HUES6 (cell line): ENCODE data around the gene FBXW5.

Experiments used
- H3K27ac ChIP-seq: 2 replicates; pipeline ENCODE4 v1.7.0; 2013; ENCODE audit warnings: low read depth, mild to moderate bottlenecking, low read length, inconsistent platforms
- H3K27me3 ChIP-seq: 2 replicates; pipeline ENCODE4 v1.6.1; 2013; ENCODE audit warnings: low read length; ENCODE audit not compliant: control insufficient read depth, insufficient read depth
- H3K36me3 ChIP-seq: 2 replicates; pipeline ENCODE4 v1.6.1; 2013; ENCODE audit warnings: low read length; ENCODE audit not compliant: control insufficient read depth, insufficient read depth
- H3K4me1 ChIP-seq: 2 replicates; pipeline ENCODE4 v1.6.1; 2013; ENCODE audit warnings: low read length; ENCODE audit not compliant: control insufficient read depth, insufficient read depth
- H3K4me3 ChIP-seq: 2 replicates; pipeline ENCODE4 v1.5.1; 2013; ENCODE audit warnings: low read depth, low read length
- H3K9ac ChIP-seq: one replicate; pipeline ENCODE4 v1.6.1; 2013; ENCODE audit warnings: mild to moderate bottlenecking, low read length
- H3K9me3 ChIP-seq: 2 replicates; pipeline ENCODE4 v1.6.1; 2013; ENCODE audit warnings: low read depth, low read length; ENCODE audit not compliant: control insufficient read depth, insufficient read depth

Gene FBXW5

GRCh38 chr9:136952321-136952850, 7.8 kb upstream of the FBXW5 start:
- Histone ChIP-seq H3K9me3 (no peaks in the 10 kb centered on the region), H3K4me1 (peaks cover 12% of the 10 kb centered on the region; the same call in 1 of the 2 replicates)

GRCh38 chr9:136951541-136952320, 7.2 kb upstream of the FBXW5 start, which contains the start of gene LCN12:
TSS of gene LCN12 (plus strand) at chr9:136952273. CDS start at chr9:136952328, 55 bp downstream.
- no peak within 1 kb of the TSS for H3K27ac ChIP-seq
- H3K27me3 ChIP-seq: no peaks in the 10 kb centered on the region
- peaks cover 12% of the 10 kb centered on the region; the same call in 1 of the 2 replicates for H3K4me1 ChIP-seq
- H3K4me3 ChIP-seq: no peak within 1 kb of the TSS
- H3K9ac ChIP-seq: no peak within 1 kb of the TSS
- H3K36me3 ChIP-seq: no peaks in the 10 kb centered on the region
- H3K9me3 ChIP-seq: no peaks in the 10 kb centered on the region

More at GRCh38 chr9:136952321-136952850, 7.8 kb upstream of the FBXW5 start:
- Histone ChIP-seq H3K4me3 (no peak overlapping the region), H3K27ac (no peak overlapping the region), H3K27me3 (no peaks in the 10 kb centered on the region), H3K9ac (no peak overlapping the region), H3K36me3 (no peaks in the 10 kb centered on the region)

- Histone ChIP-seq H3K9ac (peak overlapping the region; percentile 28), H3K4me3 (peak overlapping the region; percentile 69), H3K27ac (peak overlapping the region; percentile 7; the same call in 1 of the 2 replicates), H3K4me1 (peaks cover 12% of the 10 kb centered on the region; the same call in 1 of the 2 replicates), H3K36me3 (no peaks in the 10 kb centered on the region), H3K27me3 (no peaks in the 10 kb centered on the region), H3K9me3 (no peaks in the 10 kb centered on the region)
Measured at GRCh38 chr9:136950656-136951276, 6.2 kb upstream of the FBXW5 start.

- peak overlapping the region; percentile 7; the same call in 1 of the 2 replicates for H3K27ac ChIP-seq
- H3K4me1 ChIP-seq: peaks cover 13% of the 10 kb centered on the region; the same call in 1 of the 2 replicates
- H3K9ac ChIP-seq: peak overlapping the region; percentile 28
Measured at GRCh38 chr9:136949817-136950655, 5.5 kb upstream of the FBXW5 start.

GRCh38 chr9:136949239-136949816, 4.8 kb upstream of the FBXW5 start:
- Histone ChIP-seq H3K4me3 (peak overlapping the region; percentile 69), H3K27me3 (no peaks in the 10 kb centered on the region), H3K9me3 (no peaks in the 10 kb centered on the region), H3K9ac (no peak overlapping the region), H3K4me1 (peaks cover 16% of the 10 kb centered on the region; the same call in 1 of the 2 replicates), H3K36me3 (no peaks in the 10 kb centered on the region), H3K27ac (no peak overlapping the region)

More at GRCh38 chr9:136949817-136950655, 5.5 kb upstream of the FBXW5 start:
- Histone ChIP-seq H3K9me3 (no peaks in the 10 kb centered on the region), H3K36me3 (no peaks in the 10 kb centered on the region), H3K4me3 (peak overlapping the region; percentile 69), H3K27me3 (no peaks in the 10 kb centered on the region)

GRCh38 chr9:136947955-136948510, 3.5 kb upstream of the FBXW5 start:
- no peak overlapping the region for H3K4me3 ChIP-seq
- no peaks in the 10 kb centered on the region for H3K36me3 ChIP-seq
- H3K4me1 ChIP-seq: peaks cover 20% of the 10 kb centered on the region
- H3K9me3 ChIP-seq: no peaks in the 10 kb centered on the region
- H3K27ac ChIP-seq: no peak overlapping the region
- H3K9ac ChIP-seq: no peak overlapping the region
- no peaks in the 10 kb centered on the region for H3K27me3 ChIP-seq

- Histone ChIP-seq H3K4me1 (peaks cover 20% of the 10 kb centered on the region), H3K4me3 (no peak overlapping the region), H3K27me3 (no peaks in the 10 kb centered on the region), H3K36me3 (peaks cover 6% of the 10 kb centered on the region), H3K9me3 (no peaks in the 10 kb centered on the region), H3K9ac (no peak overlapping the region), H3K27ac (no peak overlapping the region)
Measured at GRCh38 chr9:136947028-136947891, 2.7 kb upstream of the FBXW5 start.

GRCh38 chr9:136946228-136947027, 1.9 kb upstream of the FBXW5 start:
- Histone ChIP-seq H3K4me3 (no peak overlapping the region), H3K9me3 (no peaks in the 10 kb centered on the region), H3K36me3 (peaks cover 14% of the 10 kb centered on the region), H3K27me3 (no peaks in the 10 kb centered on the region), H3K27ac (no peak overlapping the region), H3K9ac (no peak overlapping the region), H3K4me1 (peaks cover 20% of the 10 kb centered on the region)
